ENCODE results near the gene TREM2. TPM values are rescaled to one million over a fixed set of nuclear protein-coding genes. Genes with fewer than 3 reads are reported as not detected.

The TREM2 gene
- total RNA-seq = not detected in 2 replicates

DNA sequence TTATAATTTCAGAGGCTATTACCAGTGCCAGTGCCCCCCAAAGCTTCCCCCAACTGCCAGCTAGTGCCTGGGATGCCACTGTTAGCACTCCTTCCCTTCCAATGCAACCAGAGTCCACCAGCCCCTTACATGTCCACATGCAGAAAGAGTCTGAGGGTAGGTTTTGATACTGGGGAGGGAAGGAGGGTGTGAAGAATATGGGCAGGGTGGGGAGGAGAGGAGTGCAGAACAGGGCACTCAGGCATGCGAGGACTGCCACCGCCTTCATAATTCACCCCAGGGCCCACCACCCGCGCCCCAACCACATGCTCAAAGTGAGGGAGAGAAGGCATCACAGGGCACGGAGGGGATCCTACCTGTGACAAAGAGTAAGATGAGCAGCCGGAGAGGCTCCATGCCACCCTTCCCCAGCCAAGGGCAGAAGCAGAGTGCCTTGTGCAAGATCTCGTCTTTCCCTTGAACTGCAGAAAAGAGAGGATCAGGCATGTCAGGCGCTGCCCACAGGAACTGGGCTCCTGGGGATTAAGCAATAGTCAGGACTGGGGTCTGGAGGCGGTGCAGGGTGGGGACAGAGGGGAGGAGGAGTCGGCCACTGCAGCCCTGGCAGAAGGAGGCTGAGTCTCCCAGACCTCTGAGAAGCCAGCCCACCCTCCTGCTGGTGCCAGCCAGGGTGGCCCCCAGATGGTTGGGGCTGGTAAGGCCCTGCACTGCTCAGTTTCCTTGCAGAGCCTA, at the start of gene TREM2:
Gene TREM2 (minus strand): TSS at position 430 of the 732 bp plus-strand sequence. CDS start 34 bp downstream, at position 396.

GRCh38 chr6:41200901-41201763, 38.2 kb upstream of the TREM2 start, which contains the start of gene TREML2:
TSS of gene TREML2 (minus strand) at chr6:41201149. CDS start at chr6:41201008, 141 bp downstream.

GRCh38 chr6:41153992-41154625, 8.8 kb downstream of the TREM2 start, which contains the start of gene TREML1:
TSS of gene TREML1 (minus strand) at chr6:41154347. CDS start at chr6:41154288, 59 bp downstream.

Other genes starting within 250 kb of the TREM2 start
- 0.12 TPM in 1 of 2 replicates, not detected in the other for gene UNC5CL, start 123.9 kb downstream of the TREM2 start, total RNA-seq
- gene TSPO2, start 120.6 kb downstream of the TREM2 start, total RNA-seq = not detected in 2 replicates
- gene APOBEC2, start 109.9 kb downstream of the TREM2 start, total RNA-seq = 0.09 TPM in 1 of 2 replicates, not detected in the other
- 9.5 and 12.6 TPM in 2 replicates for gene OARD1, start 90.8 kb downstream of the TREM2 start, total RNA-seq
- gene NFYA, start 90.1 kb downstream of the TREM2 start, total RNA-seq = 6.0 and 7.7 TPM in 2 replicates
- not detected in 2 replicates for gene TREML1, start 8.8 kb downstream of the TREM2 start, total RNA-seq
- not detected in 2 replicates for gene TREML2, start 38.0 kb upstream of the TREM2 start, total RNA-seq
- gene TREML4, start 65.2 kb upstream of the TREM2 start, total RNA-seq = not detected in 2 replicates
- not detected in 2 replicates for gene TREM1, start 123.6 kb upstream of the TREM2 start, total RNA-seq
- not detected in 2 replicates for gene NCR2, start 172.5 kb upstream of the TREM2 start, total RNA-seq

Measured in pericardium fibroblast (primary cell).